GM12873 (cell line): ENCODE data around the gene TAF10.

ENCODE experiments used
- CTCF ChIP-seq: IDR thresholded peaks from 2 replicates; pipeline ENCODE4 v1.5.1; 2012; ENCODE audit warnings: low read depth, mild to moderate bottlenecking, moderate library complexity, low read length, control low read depth; ENCODE audit not compliant: insufficient read depth; ENCODE audit errors: missing control alignments

The TAF10 gene

DNA sequence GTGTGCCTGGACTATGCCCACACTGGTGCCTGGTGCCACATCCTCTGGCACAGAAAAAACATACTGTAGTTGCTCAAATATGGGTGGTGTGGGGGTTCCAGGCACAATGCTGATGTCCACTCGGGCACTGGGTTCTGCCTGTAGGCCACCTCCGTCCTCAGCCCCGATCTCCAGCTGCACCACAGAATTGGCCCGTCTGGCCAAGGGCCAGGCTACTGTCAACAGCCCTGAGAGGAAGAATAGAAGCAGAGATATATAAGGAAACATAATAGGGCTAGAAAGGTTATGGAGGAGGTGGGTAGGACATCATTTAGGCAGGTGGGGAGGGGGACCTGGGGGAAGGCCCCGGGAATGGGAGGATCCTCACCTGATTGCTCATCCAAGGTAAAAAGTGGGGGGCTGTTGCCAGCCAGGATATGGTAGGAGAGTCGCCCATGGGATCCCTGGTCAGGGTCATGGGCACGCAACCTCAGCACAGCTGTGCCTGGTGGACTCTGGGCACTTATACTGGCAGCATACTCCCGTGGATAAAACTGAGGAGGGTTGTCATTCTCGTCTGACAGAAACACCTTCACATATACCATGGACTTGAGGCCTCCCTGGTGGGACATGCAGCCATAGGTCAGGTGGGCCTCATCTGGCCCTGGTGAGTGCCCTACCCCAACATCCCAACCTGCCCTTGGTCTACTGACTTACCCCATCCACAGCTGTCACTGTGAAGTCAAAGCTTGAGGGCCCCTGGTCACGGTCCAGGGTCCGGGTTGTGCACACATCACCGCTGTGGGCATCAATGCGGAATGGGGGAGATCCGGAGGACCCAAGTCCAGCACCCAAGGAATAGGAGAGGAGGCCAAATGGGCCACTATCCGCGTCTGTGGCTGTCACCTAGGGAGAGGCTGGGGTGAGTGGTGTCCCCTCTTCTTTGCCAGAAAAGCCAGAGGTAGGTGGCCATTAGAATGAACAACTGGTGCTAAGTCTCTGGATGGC lies 21.7 kb upstream of the TAF10 start:
- TF ChIP-seq CTCF, result no peak

DNA sequence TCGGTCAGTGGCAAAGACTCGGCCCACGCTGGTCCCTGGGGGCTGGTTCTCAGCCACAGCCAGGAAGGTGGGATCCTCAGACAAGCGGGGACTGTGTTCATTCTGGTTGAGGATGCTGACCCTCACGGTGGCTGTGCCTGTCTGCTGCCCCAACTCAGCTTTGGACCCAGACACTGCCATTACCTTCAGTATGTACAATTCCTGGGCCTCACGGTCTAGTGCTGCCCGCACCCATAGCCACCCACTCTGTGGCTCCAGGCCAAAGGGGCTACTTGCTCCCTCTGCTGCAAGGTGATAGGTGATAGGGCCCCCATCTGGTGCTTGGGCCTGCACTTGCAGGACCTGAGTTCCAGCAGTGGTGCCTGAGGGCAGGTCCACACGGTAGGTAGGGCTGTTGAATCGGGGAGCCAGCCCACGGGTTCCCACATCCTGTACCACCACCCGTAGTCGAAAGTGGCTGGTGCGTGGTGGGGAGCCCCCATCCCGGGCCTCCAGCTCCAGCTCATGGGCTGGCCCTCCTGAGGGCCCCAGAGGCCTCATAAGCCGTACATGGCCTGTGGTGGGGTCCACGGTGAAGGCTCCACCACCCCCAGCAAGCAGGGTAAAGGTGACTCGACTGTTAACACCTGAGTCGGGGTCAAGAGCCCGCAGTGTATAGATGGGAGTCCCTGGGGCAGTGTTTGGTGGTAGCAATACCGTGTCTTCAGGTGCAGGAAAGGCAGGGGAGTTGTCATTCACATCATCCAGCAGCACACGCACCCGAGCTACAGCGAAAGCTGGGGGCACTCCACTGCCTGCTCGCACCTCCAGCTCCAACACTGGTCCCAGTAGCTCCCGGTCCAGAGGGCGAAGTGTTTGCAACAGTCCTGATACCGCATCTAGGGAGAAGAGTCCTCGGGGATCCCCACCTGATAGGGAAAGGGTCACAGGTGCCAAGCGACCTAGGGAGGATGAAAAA lies 20.4 kb upstream of the TAF10 start:
- no peak for TF ChIP-seq CTCF

DNA sequence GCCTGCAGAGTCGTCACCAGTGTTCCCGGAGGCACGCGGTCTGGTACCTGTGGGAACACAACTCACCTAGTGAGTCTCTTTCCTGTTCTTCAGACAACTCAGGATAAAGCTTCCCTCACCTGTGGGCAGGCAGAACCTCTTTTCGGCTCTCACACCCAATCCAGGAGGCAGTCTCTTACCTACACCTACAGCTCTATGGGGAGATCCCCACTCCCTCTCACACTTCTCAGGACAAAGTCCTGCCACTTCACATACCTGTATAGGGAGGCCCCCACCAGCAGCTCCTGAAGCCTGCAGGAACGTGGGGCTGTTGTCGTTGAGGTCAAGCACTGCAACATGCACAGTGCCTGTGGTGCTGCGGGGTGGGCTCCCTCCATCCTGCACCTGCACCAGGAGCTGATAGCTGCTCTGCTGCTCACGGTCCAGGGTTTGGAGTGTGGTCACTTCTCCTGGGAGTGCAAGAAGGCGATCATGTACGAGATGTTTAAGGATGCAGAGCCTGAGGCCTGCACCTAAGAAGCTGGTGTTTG lies 19.4 kb upstream of the TAF10 start:
- TF ChIP-seq CTCF, result no peak

DNA sequence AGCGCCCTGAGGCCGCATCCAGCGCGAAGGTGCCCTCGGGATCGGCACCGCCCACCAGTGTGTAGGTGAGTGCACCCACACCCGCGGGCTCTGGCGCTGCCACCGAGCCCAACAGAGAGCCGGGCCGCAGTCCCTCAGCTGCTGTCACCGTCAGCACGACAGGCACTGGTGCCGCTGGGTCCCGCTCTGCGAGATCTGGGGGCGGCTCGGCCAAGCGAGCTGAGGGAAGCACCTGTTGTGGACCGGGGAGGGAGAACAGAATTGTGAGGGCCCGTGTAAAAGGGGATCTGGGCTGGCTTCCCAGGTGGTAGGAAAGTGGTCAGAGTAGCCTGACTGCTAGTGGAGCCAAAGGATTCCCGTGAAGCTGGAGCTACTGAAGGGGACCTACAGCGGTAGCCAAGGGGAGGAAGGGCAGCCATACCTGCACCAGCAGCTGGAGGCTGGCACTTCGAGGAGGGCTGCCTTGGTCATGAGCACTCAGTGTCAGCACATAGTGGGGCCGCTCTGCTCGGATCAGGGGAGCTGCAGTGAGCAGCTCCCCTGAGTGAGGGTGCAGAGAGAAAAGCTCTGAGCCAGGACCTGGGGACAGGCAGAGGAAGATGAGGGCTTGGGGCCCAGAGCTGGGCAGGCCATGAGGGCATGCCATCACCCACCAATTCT lies 18.7 kb upstream of the TAF10 start:
- no peak for TF ChIP-seq CTCF

- no peak for TF ChIP-seq CTCF
Observed at GRCh38 chr11:6629892-6630631, 18.0 kb upstream of the TAF10 start.

DNA sequence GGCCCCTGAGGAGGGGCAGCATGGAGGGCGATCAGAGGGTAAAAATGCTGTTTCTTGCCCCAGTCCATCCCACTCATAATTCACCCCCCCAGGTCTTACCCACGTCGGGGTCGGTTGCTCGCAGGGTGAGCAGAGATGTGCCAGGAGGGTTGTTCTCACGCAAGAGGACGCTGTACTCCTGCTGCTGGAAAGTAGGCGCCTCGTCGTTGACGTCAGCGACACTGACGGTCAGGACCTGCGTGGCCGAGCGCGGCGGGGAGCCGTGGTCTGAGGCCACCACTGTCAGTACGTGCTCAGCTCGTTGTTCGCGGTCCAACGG lies 17.5 kb upstream of the TAF10 start:
- TF ChIP-seq CTCF, result no peak
